ENCODE measurements around the gene DNPEP.

DNA sequence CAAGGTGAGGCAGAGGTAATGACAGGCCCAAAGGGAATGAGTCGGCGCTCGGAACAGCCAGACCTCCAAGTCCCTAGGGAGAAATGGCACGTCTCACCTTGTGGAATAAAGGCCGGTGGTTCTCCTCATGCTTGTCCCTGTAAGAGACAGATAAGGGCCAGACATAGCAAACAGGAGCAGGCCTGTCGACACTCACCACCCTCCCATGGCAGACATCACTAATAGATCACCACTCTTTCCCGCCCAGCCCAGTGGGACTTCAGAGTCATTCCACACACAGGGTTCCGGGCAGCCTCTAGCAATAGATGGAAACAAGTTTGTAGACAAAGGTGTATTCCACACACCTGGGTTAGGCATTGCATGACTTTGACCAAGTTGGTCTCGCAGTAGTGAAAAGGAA is 6.3 kb downstream of the DNPEP start:
- TF ChIP-seq ARNTL (CRISPR knock-in tag; IDR thresholded peaks at IDR 0.05; ENCODE audit: borderline replicate concordance, low read depth) (no peak), ZC3H10 (CRISPR knock-in tag; IDR thresholded peaks at IDR 0.05) (no peak), GLIS3 (CRISPR knock-in tag; IDR thresholded peaks at IDR 0.05) (no peak), ISL1 (CRISPR knock-in tag; IDR thresholded peaks at IDR 0.05) (no peak), ZFP3 (CRISPR knock-in tag; IDR thresholded peaks at IDR 0.05) (no peak), RARB (CRISPR knock-in tag; IDR thresholded peaks at IDR 0.05) (no peak), TCF4 (CRISPR knock-in tag; IDR thresholded peaks at IDR 0.05; ENCODE audit: borderline replicate concordance) (no peak), ZNF8 (CRISPR knock-in tag; IDR thresholded peaks at IDR 0.05) (no peak), OSR1 (CRISPR knock-in tag; IDR thresholded peaks at IDR 0.05) (no peak)
- TF ChIP-seq, protein P1, sequence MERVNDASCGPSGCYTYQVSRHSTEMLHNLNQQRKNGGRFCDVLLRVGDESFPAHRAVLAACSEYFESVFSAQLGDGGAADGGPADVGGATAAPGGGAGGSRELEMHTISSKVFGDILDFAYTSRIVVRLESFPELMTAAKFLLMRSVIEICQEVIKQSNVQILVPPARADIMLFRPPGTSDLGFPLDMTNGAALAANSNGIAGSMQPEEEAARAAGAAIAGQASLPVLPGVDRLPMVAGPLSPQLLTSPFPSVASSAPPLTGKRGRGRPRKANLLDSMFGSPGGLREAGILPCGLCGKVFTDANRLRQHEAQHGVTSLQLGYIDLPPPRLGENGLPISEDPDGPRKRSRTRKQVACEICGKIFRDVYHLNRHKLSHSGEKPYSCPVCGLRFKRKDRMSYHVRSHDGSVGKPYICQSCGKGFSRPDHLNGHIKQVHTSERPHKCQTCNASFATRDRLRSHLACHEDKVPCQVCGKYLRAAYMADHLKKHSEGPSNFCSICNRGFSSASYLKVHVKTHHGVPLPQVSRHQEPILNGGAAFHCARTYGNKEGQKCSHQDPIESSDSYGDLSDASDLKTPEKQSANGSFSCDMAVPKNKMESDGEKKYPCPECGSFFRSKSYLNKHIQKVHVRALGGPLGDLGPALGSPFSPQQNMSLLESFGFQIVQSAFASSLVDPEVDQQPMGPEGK (CRISPR knock-in tag; IDR thresholded peaks at IDR 0.05; ENCODE audit: borderline replicate concordance): no peak
- TF ChIP-seq, protein P2, sequence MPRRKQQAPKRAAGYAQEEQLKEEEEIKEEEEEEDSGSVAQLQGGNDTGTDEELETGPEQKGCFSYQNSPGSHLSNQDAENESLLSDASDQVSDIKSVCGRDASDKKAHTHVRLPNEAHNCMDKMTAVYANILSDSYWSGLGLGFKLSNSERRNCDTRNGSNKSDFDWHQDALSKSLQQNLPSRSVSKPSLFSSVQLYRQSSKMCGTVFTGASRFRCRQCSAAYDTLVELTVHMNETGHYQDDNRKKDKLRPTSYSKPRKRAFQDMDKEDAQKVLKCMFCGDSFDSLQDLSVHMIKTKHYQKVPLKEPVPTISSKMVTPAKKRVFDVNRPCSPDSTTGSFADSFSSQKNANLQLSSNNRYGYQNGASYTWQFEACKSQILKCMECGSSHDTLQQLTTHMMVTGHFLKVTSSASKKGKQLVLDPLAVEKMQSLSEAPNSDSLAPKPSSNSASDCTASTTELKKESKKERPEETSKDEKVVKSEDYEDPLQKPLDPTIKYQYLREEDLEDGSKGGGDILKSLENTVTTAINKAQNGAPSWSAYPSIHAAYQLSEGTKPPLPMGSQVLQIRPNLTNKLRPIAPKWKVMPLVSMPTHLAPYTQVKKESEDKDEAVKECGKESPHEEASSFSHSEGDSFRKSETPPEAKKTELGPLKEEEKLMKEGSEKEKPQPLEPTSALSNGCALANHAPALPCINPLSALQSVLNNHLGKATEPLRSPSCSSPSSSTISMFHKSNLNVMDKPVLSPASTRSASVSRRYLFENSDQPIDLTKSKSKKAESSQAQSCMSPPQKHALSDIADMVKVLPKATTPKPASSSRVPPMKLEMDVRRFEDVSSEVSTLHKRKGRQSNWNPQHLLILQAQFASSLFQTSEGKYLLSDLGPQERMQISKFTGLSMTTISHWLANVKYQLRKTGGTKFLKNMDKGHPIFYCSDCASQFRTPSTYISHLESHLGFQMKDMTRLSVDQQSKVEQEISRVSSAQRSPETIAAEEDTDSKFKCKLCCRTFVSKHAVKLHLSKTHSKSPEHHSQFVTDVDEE (CRISPR knock-in tag; IDR thresholded peaks at IDR 0.05): no peak

Data from SK-N-SH treated with all-trans-retinoic acid at 6 μM for 48 hours (cell line).